ENCODE results near the gene RAMACL. TPM values are rescaled to one million over a fixed set of nuclear protein-coding genes. Genes with fewer than 3 reads are reported as not detected.

The RAMACL gene
- total and polyA plus RNA-seq, 4 donors: 0.22 to 0.59 (median 0.31) TPM

GRCh38 chr6:166597711-166598440 is 11.4 kb upstream of the RAMACL start:
- H3K9ac ChIP-seq (ENCODE audit: low read depth in 1 of 2, low read length in 2 of 2): no peak overlapping the region

More at GRCh38 chr6:166597711-166598440, 11.4 kb upstream of the RAMACL start:
- H3K9me3 ChIP-seq (ENCODE audit: control insufficient read depth in 4 of 4, low read length in 3 of 4): no peaks in the 10 kb centered on the region
- H3K27ac ChIP-seq (ENCODE audit: low read depth in 1 of 2, low read length in 2 of 2): peak overlapping the region in 1 of 2 donors; percentile 21
- no peak for TF ChIP-seq FOXA2 (IDR thresholded peaks at IDR 0.05)
- no peak for TF ChIP-seq ATF3 (IDR thresholded peaks at IDR 0.05)
- TF ChIP-seq REST (IDR thresholded peaks at IDR 0.05): no peak
- TF ChIP-seq RAD21 (IDR thresholded peaks at IDR 0.05): no peak
- no peak for TF ChIP-seq JUND (IDR thresholded peaks at IDR 0.05)
- TF ChIP-seq MAX (IDR thresholded peaks at IDR 0.05): no peak
- no peak for TF ChIP-seq RXRA (IDR thresholded peaks at IDR 0.05)
- no peak for TF ChIP-seq ZBTB33 (IDR thresholded peaks at IDR 0.05)
- TF ChIP-seq HNF4G (IDR thresholded peaks at IDR 0.05): no peak
- H3K4me1 ChIP-seq (ENCODE audit: control insufficient read depth in 4 of 4, insufficient read depth in 4 of 4, low read length in 3 of 4): no peaks in the 10 kb centered on the region
- WGBS: 85% methylated on average over 10 of the region's 10 CpGs
- no peaks in the 10 kb centered on the region for H3K36me3 ChIP-seq (ENCODE audit: control insufficient read depth in 4 of 4, insufficient read depth in 3 of 4, low read depth in 1 of 4, low read length in 3 of 4)
- H3K27me3 ChIP-seq (ENCODE audit: control insufficient read depth in 4 of 4, insufficient read depth in 4 of 4, low read length in 3 of 4): no peaks in the 10 kb centered on the region
- H3K4me3 ChIP-seq (ENCODE audit: low read depth in 1 of 3, low read length in 3 of 3): no peak overlapping the region
- DNase-seq (ENCODE audit: low spot score): no peak
